SKM-1 treated with dmso at 0.1 percent for 144 hours (cell line): Measurements from ENCODE around the gene SEPTIN5.

Experiments
- DNase-seq: peaks from one replicate; lab custom pipeline; 2025; ENCODE audit not compliant: unreplicated experiment; lab: John Stamatoyannopoulos, UW

Gene SEPTIN5

GRCh38 chr22:19748139-19748538, 33.8 kb downstream of the SEPTIN5 start:
- no peak for DNase-seq

- no peak for DNase-seq
Measured at GRCh38 chr22:19748991-19749664, 34.8 kb downstream of the SEPTIN5 start.

GRCh38 chr22:19749876-19750275, 35.6 kb downstream of the SEPTIN5 start:
- no peak for DNase-seq

- DNase-seq, result no peak
Measured at GRCh38 chr22:19750507-19751490, 36.5 kb downstream of the SEPTIN5 start.

GRCh38 chr22:19751497-19752245, 37.4 kb downstream of the SEPTIN5 start:
- no peak for DNase-seq

- no peak for DNase-seq
Measured at GRCh38 chr22:19753090-19753842, 39.0 kb downstream of the SEPTIN5 start.

- no peak for DNase-seq
Measured at GRCh38 chr22:19753996-19754700, 39.8 kb downstream of the SEPTIN5 start.

- DNase-seq, result no peak
Measured at GRCh38 chr22:19754701-19755144, 40.4 kb downstream of the SEPTIN5 start.

- DNase-seq, result no peak
Measured at GRCh38 chr22:19755145-19755710, 40.9 kb downstream of the SEPTIN5 start.

GRCh38 chr22:19755722-19756287, 41.5 kb downstream of the SEPTIN5 start:
- no peak for DNase-seq

- DNase-seq, result peak; percentile 12
Measured at GRCh38 chr22:19756288-19757128, 42.2 kb downstream of the SEPTIN5 start.

- DNase-seq, result peak; percentile 9
Measured at GRCh38 chr22:19757140-19757984, 43.1 kb downstream of the SEPTIN5 start.

- DNase-seq, result no peak
Measured at GRCh38 chr22:19757985-19758895, 43.9 kb downstream of the SEPTIN5 start.

- DNase-seq, result no peak
Measured at GRCh38 chr22:19758896-19759426, 44.7 kb downstream of the SEPTIN5 start.

GRCh38 chr22:19759427-19760057, 45.2 kb downstream of the SEPTIN5 start:
- no peak for DNase-seq
